GM13977 (cell line): ENCODE results near the gene ZNF236.

ENCODE experiments used
- DNase-seq: peaks from one replicate; pipeline ENCODE4 v3.0.0; 2012; ENCODE audit warnings: low spot score
- CTCF ChIP-seq: IDR thresholded peaks from 2 replicates; pipeline ENCODE4 v1.5.1; 2012; ENCODE audit warnings: mild to moderate bottlenecking, control low read depth; ENCODE audit not compliant: insufficient read depth; ENCODE audit errors: extremely low read depth, missing control alignments
- in situ Hi-C: fragments of 300-500 bp; cut with MboI; formaldehyde crosslinking; loops from one replicate; pipeline ENCODE4 v1.12.0; 2022; ENCODE audit warnings: low sequenced_read_pairs, low pct_unique_long_range_greater_than_20kb, mixed read lengths, inconsistent platforms; ENCODE audit not compliant: unreplicated experiment

The ZNF236 gene

DNA sequence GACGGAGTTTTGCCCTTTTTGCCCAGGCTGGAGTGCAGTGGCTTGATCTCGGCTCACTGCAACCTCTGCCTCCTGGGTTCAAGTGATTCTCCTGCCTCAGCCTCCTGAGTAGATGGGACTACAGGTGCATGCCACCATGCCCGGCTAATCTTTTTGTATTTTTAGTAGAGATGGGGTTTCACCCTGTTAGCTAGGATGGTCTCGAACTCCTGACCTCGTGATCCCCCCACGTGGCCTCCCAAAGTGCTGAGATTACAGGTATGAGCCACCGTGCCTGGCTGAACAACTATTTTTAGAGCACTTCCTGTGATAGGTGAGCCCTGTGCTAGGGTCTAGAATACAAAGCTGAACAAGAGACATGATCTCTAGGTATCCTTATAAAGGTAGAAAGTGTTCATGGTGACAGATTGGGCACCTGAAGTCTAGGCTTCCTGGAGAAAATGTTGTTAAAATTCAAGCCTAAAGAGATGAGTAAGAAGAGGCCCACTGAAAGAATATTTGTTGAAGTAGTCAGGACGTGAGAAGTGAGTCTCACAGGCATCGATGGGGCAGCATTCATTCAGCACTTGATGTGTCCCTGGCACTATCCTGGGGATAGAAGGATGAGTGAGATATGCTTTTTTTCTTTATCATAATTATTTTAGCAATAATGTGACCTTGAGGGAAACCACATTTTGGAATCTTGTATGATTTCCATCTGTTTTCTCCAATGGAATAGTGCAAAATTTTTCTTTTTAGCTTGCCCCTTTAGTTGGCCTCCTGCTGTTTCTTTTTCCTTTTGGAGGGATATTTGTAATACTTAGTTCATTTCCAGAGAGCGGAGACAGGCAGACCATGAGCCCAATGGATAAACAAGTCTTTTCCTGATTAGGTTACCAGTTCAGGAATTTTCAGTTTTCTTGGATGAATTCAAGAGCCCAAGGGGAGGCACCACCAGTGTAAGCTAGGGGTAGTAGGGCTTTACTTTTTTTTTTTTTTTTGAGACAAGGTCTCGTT, 5.1 kb downstream of the ZNF236 start:
- no peak for TF ChIP-seq CTCF
- DNase-seq, result no peak
- in situ Hi-C loops, result no loop called here

- DNase-seq, result no peak
- in situ Hi-C loops, result no loop called here
- TF ChIP-seq CTCF, result no peak
Measured at GRCh38 chr18:76834379-76834778, 12.0 kb downstream of the ZNF236 start.

- TF ChIP-seq CTCF, result no peak
- DNase-seq, result no peak
- in situ Hi-C loops, result no loop called here
Measured at GRCh38 chr18:76835380-76835779, 13.0 kb downstream of the ZNF236 start.

DNA sequence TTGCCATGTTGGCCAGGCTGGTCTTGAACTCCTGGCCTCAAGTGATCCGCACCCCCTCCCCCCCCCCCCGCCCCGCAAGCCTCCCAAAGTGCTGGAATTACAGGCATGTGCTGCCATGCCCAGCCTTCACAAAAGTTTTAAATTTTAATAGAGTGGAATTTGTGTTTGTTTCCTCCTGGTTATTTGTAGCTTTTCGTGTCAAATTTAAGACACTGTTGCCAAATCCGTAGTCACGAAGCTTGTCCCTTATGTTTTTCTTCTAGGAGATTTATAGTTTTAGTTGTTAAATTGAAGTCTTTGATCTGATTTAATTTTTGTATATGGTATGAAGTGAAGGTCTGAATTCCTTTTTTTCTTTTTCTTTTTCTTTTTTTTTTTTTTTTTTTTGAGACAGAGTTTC, 14.7 kb downstream of the ZNF236 start:
- TF ChIP-seq CTCF, result no peak
- in situ Hi-C loops, result no loop called here
- DNase-seq, result no peak

GRCh38 chr18:76838182-76838581, 15.8 kb downstream of the ZNF236 start:
- in situ Hi-C loops, result no loop called here
- TF ChIP-seq CTCF, result no peak
- no peak for DNase-seq

DNA sequence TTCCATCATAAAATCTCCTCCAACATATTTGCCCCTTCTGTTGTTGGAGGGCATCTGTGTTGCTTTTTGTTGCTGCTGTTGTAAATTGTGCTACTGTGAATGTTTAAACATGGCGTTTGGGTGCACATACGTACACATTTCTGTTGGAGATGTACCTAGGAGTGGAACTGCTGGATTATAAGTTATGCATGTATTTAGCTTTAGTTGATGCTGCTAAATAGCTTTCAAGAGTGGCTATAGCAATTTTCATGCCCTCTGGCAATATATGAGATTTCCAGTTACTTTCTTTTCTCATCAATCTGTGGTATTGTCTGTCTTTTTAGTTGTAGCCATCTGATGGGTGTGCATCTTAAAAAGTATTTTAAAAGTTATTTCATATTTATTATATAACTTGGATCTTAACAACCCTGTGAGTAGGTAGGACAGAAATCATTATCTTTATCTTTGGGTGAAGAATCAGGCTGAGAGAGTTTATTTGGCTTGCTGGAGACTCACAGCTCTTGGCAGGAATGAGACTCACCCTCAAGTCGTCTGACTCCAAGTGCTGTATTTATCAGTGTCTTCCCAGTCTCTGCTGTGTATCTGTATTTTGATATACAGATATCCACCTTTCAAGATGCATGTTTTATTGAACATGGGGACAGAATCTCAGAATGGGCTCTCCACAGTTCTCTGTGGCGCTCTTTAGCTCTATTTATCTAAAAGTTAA, 16.9 kb downstream of the ZNF236 start:
- in situ Hi-C loops, result no loop called here
- no peak for TF ChIP-seq CTCF
- DNase-seq, result no peak
